K562 (cell line): ENCODE data around the gene NAGPA.

Experiments used
- ARID3A ChIP-seq: IDR thresholded peaks from 2 replicates; pipeline ENCODE4 v1.6.1; 2012; ENCODE audit warnings: low read depth, low read length, improper control_type of control experiment, borderline replicate concordance
- CTCF ChIP-seq, 3 experiments: IDR thresholded peaks in 2 of 3; conservative IDR thresholded peaks in 1 of 3; 2 replicates each; pipeline ENCODE4 v1.5.1; 2011 to 2012; ENCODE audit warnings: low read length in 3 of 3, mild to moderate bottlenecking in 3 of 3, control low read depth in 2 of 3, improper control_type of control experiment in 1 of 3, inconsistent platforms in 1 of 3, low read depth in 1 of 3, mixed read lengths in 1 of 3, moderate library complexity in 1 of 3; ENCODE audit not compliant: insufficient read depth in 2 of 3
- ELF1 ChIP-seq: fragments of 200-800 bp; sonication (Bioruptor generic); IDR thresholded peaks from 2 replicates; pipeline ENCODE4 v1.6.1; 2016; ENCODE audit warnings: missing genetic modification characterization, missing compliant biosample characterization
- FOXM1 ChIP-seq, 2 experiments: fragments of 450-650 bp in 1 of 2; sonication (generic) in 1 of 2; formaldehyde crosslinking in 1 of 2; IDR thresholded peaks; 2 replicates each; pipeline versions ENCODE4 v1.6.1 to v1.9.0; 2017 to 2022; ENCODE audit warnings: low read depth in 2 of 2, mild to moderate bottlenecking in 2 of 2, missing genetic modification reagents in 1 of 2, moderate library complexity in 1 of 2
- HNRNPUL1 ChIP-seq: fragments of 200-400 bp; formaldehyde crosslinking; IDR thresholded peaks from 2 replicates; pipeline ENCODE4 v1.6.1; 2017; ENCODE audit warnings: low read length
- POLR2AphosphoS5 ChIP-seq: IDR thresholded peaks from 2 replicates; pipeline ENCODE4 v1.6.1; 2011; ENCODE audit warnings: mild to moderate bottlenecking, low read depth, low read length, moderate library complexity; ENCODE audit not compliant: control insufficient read depth, insufficient read depth
- SRF ChIP-seq, 2 experiments: fragments of 250-450, 450-650 bp in 1 of 2; sonication (Bioruptor Pico) in 1 of 2; sonication (generic) in 1 of 2; formaldehyde crosslinking; IDR thresholded peaks; 2 replicates each; pipeline versions ENCODE4 v1.5.0 to v1.5.1; 2020 to 2022; ENCODE audit warnings: mild to moderate bottlenecking in 1 of 2, missing genetic modification reagents in 1 of 2
- UBTF ChIP-seq, 2 experiments: IDR thresholded peaks; 2 replicates each; pipeline ENCODE4 v1.6.1; 2012; ENCODE audit warnings: improper control_type of control experiment in 2 of 2, low read depth in 2 of 2, low read length in 2 of 2, borderline replicate concordance in 1 of 2
- ZKSCAN8 ChIP-seq: fragments of 200-800 bp; sonication (Bioruptor generic); IDR thresholded peaks from 2 replicates; pipeline ENCODE4 v1.6.1; 2016; ENCODE audit warnings: missing genetic modification characterization, missing compliant biosample characterization

DNA sequence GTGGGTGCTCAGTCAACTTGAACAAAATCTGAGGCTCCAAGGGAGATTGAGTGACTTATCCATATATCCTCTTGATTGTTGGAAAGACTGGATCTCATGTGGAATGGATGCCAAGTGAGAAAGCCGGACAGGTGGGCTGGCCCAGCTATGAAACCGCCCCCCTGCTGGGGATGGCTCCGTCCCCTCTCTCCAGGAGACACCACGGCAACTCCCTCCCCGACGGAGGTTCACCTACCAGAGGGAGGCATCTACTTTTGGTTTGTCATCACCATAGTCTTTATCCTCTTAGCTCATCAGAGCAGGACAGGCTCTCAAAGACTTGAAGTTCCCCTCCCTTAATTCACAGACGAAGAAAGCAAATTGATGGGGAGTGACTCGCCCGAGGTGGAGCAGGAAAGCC is 36.1 kb upstream of the NAGPA start:
- no peak for TF ChIP-seq POLR2AphosphoS5
- TF ChIP-seq ELF1 (tag): no peak
- TF ChIP-seq CTCF (IDR thresholded peaks at IDR 0.05 in 2 of 3, conservative IDR thresholded peaks at IDR 0.05 in 1 of 3; ENCODE audit: insufficient read depth in 2 of 3, low read depth in 1 of 3, low read length in 3 of 3): no peak
- no peak for TF ChIP-seq SRF (CRISPR knock-in tag; IDR thresholded peaks at IDR 0.05)
- TF ChIP-seq ARID3A: no peak
- TF ChIP-seq ZKSCAN8 (CRISPR knock-in tag): no peak
- no peak for TF ChIP-seq UBTF (IDR thresholded peaks at IDR 0.05; ENCODE audit: borderline replicate concordance in 1 of 2, low read depth in 2 of 2, low read length in 2 of 2)
- no peak for TF ChIP-seq HNRNPUL1
- TF ChIP-seq FOXM1 (IDR thresholded peaks at IDR 0.05; ENCODE audit: low read depth): no peak
- no peak for TF ChIP-seq FOXM1 (CRISPR knock-in tag; IDR thresholded peaks at IDR 0.05; ENCODE audit: low read depth)
